Pancreas (tissue), 10 donors: ENCODE results near the gene RGMA. TPM values are rescaled to one million over a fixed set of nuclear protein-coding genes. Genes with fewer than 3 reads are reported as not detected.

Source experiments
- ATAC-seq, 4 donors: fragments of 200-7000 bp; cut with Tn5 transposase; one replicate each; pipeline versions ENCODE4 v1.8.0 to v1.9.1; 2020; ENCODE audit warnings: mild to moderate bottlenecking in 4 of 4, moderate library complexity in 4 of 4
- DNase-seq, 6 donors: peaks; one replicate each; pipeline ENCODE4 v3.0.0-alpha.2; 2020
- FAIRE-seq: peaks from 2 replicates; lab custom pipeline; 2012; peaks lifted over from hg19 to GRCh38; lab: Jason Lieb, UNC
- H3K27ac ChIP-seq, 4 donors: fragments of 200-600 bp; sonication (generic); 1 replicate in 3 of 4; 2 replicates in 1 of 4; pipeline versions ENCODE4 v1.5.0 to v1.8.0; 2020
- H3K27me3 ChIP-seq, 4 donors: fragments of 200-600 bp; one replicate each; pipeline ENCODE4 v1.8.0; 2021
- H3K36me3 ChIP-seq, 3 donors: fragments of 200-600 bp; sonication (generic) in 1 of 3; one replicate each; pipeline versions ENCODE4 v1.5.0 to v1.8.0; 2020 to 2021
- H3K4me1 ChIP-seq, 3 donors: fragments of 200-600 bp; one replicate each; pipeline ENCODE4 v1.8.0; 2021
- H3K4me3 ChIP-seq, 4 donors: fragments of 200-600 bp; sonication (generic) in 2 of 4; one replicate each; pipeline versions ENCODE4 v1.5.0 to v1.8.0; 2020 to 2021
- H3K9me3 ChIP-seq, 4 donors: fragments of 200-600 bp; one replicate each; pipeline ENCODE4 v1.8.0; 2021
- WGBS, 2 donors: extraction: QIAGEN DNeasy Blood & Tissue Kit; methylation state at CpG; one replicate each; pipeline ENCODE4 v1.1.7; 2013; 5-methylcytosine and 5-hydroxymethylcytosine counted together
- intact Hi-C, 3 donors: fragments of 100-400 bp; cut with DNase I; formaldehyde crosslinking; loops; one replicate each; pipeline versions ENCODE4 v1.11.1 to v1.14.2; 2022
- polyA plus RNA-seq, 2 donors: library from polyadenylated mRNA; stranded (reverse); fragments of 200-250 nt; gene quantifications; one replicate each; pipeline ENCODE4 v1.2.3, GENCODE V29; 2013
- total RNA-seq, 6 donors: library from RNA; stranded (reverse); fragmentation: NEBNext Ultra II Directional in 4 of 6; extraction: Animal tissue kit (Norgen Biotek cat#: 25700) in 4 of 6; gene quantifications; one replicate each; pipeline versions ENCODE4 v1.2.1 to v1.2.4, GENCODE V29; 2021 to 2023
- TF ChIP-seq, protein P1 (sequence below), 4 donors: fragments of 200-600 bp; sonication (generic) in 3 of 4; IDR thresholded peaks; one replicate each; pipeline versions ENCODE4 v1.5.0 to v1.8.0; 2021; ENCODE audit warnings: antibody characterized with exemption in 4 of 4
- donor health status: healthy with polysubstance abuse.
- donor health status: DM: no; HTN: no; CAD: no; lungs with moderate emphysema.
- donor health status: DM: no; HTN: no; CAD: no.
- donor health status: control.
- donor health status: control.
- donor health status: Bipolar disorder and iron deficiency.
- donor health status: DM: yes; HTN: yes; CAD: no.
- donor health status: DM: no; HTN: no; CAD: no.
- donor health status: DM: no; HTN: no; CAD: no.
- donor health status: DM: yes; HTN: yes; CAD: no.

The RGMA gene
- total and polyA plus RNA-seq, 8 donors, result 3.7 to 14.3 (median 6.8) TPM

DNA sequence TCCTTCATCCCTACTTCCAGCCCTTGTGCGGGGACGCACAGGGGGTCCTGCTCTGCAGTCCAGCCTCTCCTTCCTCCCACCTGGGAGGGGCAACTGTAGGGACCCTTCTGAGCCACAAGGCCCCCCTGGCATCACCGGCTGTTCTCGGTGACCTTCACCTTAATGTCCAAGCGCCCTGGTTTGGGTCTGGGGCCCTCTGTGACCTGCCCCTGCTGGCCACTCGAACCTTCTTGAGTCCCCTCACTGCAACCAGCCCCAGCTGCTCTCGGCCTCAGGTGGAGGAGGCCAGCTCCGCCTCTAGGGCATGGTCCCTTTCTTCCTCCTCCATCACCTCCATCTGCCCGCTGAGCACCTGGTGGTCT is 57.9 kb downstream of the RGMA start:
- no peaks in the 10 kb centered on the region for H3K9me3 ChIP-seq
- ATAC-seq, result no peak
- H3K27ac ChIP-seq, result no peak overlapping the region
- peaks cover 0 to 15% (median 0%) of the 10 kb centered on the region in 3 donors for H3K36me3 ChIP-seq
- peak in 2 of 6 donors; percentile 49 to 73 for DNase-seq
- no peaks in the 10 kb centered on the region for H3K27me3 ChIP-seq
- H3K4me3 ChIP-seq, result no peak overlapping the region
- FAIRE-seq, result no peak
- WGBS, 2 donors, result 55% methylated on average over 8 to 9 of the region's 9 CpGs
- intact Hi-C loops, result loop anchor here in 2 of 3 donors (5.0 to 10.0 kb wide), 3 partner anchors 944 to 1094 kb away; no protein-coding TSS in a partner anchor
- H3K4me1 ChIP-seq, result peaks cover 0 to 27% (median 5%) of the 10 kb centered on the region in 3 donors
- TF ChIP-seq, protein P1, sequence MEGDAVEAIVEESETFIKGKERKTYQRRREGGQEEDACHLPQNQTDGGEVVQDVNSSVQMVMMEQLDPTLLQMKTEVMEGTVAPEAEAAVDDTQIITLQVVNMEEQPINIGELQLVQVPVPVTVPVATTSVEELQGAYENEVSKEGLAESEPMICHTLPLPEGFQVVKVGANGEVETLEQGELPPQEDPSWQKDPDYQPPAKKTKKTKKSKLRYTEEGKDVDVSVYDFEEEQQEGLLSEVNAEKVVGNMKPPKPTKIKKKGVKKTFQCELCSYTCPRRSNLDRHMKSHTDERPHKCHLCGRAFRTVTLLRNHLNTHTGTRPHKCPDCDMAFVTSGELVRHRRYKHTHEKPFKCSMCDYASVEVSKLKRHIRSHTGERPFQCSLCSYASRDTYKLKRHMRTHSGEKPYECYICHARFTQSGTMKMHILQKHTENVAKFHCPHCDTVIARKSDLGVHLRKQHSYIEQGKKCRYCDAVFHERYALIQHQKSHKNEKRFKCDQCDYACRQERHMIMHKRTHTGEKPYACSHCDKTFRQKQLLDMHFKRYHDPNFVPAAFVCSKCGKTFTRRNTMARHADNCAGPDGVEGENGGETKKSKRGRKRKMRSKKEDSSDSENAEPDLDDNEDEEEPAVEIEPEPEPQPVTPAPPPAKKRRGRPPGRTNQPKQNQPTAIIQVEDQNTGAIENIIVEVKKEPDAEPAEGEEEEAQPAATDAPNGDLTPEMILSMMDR (IDR thresholded peaks at IDR 0.05), result no peak

DNA sequence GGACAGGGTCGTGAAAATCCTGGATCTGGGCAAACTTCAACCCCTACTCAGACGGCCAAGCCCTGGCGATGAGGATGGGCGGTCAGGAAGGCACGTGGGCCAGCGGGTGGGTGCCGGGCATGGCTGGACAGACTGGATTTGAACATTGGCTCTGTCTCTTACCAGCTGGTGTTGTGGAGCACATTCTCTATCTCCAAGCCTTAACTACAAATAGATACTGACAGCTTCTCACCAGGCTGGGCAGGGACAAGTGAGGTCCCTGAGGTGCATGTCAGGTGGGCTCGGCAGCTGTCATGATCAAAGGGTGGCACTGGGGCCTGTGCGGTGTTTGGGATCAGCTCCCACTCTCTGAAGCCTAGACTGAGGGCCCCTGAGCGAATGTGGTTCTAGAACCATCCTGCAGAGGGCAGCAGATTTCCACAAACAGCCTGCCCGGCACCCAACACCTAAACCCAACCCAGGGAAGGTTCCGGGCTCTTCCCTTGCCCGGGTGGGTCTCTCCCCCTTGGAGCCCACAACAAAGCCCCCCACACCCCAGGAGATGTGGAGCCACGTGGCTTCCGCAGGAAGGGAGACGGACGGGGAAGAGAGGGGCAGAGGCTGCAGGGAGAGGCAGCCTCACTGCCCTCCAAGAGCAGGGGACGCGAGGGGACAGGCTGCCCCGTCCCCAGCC is 58.4 kb downstream of the RGMA start:
- Histone ChIP-seq H3K4me1 (peaks cover 0 to 27% (median 5%) of the 10 kb centered on the region in 3 donors), H3K27ac (peak overlapping the region in 1 of 4 donors; percentile 2), H3K9me3 (no peaks in the 10 kb centered on the region), H3K36me3 (peaks cover 0 to 20% (median 0%) of the 10 kb centered on the region in 3 donors), H3K4me3 (no peak overlapping the region), H3K27me3 (no peaks in the 10 kb centered on the region)
- TF ChIP-seq, protein P1 (IDR thresholded peaks at IDR 0.05), result peak; percentile 74 to 85 (median 80)
- ATAC-seq, result peak; percentile 77 to 87 (median 82)
- no peak for FAIRE-seq
- 14% methylated on average over 19 of the region's 20 CpGs for WGBS, 2 donors
- DNase-seq, result peak; percentile 57 to 83 (median 74)
- intact Hi-C loops, result loop anchor here in 2 of 3 donors (5.0 to 10.0 kb wide), 3 partner anchors 944 to 1094 kb away; no protein-coding TSS in a partner anchor

DNA sequence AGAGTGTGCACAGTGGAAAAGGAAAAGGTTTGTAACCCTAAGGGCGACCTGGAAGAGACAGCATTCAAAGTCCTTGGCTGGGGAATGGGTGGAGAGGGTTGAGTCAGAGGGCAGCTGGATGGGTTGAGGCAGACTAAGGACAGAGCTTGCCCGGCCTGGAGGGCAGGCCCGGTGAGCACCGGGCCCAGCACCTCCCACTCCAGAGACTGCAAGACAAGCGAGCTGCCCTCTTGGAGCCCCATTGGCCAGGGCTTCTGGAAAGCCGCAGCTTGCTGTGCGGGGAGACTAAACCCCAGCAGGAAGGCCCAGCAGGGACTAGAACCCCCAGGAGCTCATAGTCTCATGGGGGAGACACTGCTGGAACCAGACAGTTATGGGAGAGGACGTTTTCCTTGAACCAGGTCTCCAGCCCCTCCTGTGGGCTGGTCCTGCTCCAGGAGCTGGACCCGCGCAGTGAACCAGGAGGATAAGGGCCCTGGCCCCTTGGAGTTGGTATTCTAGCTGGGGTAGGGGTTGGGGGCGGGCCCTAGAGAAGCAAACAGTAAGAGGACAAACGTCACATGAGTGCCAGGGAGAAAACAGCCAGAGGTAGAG is 59.1 kb downstream of the RGMA start:
- ATAC-seq (peak; percentile 2 to 21 (median 20)), FAIRE-seq (no peak), DNase-seq (peak in 2 of 6 donors; percentile 53 to 62)
- WGBS, 2 donors, result 62 to 65% methylated on average over 12 of the region's 12 CpGs
- H3K4me3 ChIP-seq, result no peak overlapping the region
- peaks cover 0 to 27% (median 5%) of the 10 kb centered on the region in 3 donors for H3K4me1 ChIP-seq
- H3K27me3 ChIP-seq, result no peaks in the 10 kb centered on the region
- intact Hi-C loops, result loop anchor here in 2 of 3 donors (5.0 to 10.0 kb wide), 3 partner anchors 945 to 1095 kb away; no protein-coding TSS in a partner anchor
- no peaks in the 10 kb centered on the region for H3K9me3 ChIP-seq
- TF ChIP-seq, protein P1 (IDR thresholded peaks at IDR 0.05), result no peak
- peak overlapping the region in 1 of 4 donors; percentile 2 for H3K27ac ChIP-seq
- H3K36me3 ChIP-seq, result peaks cover 0 to 26% (median 5%) of the 10 kb centered on the region in 3 donors

DNA sequence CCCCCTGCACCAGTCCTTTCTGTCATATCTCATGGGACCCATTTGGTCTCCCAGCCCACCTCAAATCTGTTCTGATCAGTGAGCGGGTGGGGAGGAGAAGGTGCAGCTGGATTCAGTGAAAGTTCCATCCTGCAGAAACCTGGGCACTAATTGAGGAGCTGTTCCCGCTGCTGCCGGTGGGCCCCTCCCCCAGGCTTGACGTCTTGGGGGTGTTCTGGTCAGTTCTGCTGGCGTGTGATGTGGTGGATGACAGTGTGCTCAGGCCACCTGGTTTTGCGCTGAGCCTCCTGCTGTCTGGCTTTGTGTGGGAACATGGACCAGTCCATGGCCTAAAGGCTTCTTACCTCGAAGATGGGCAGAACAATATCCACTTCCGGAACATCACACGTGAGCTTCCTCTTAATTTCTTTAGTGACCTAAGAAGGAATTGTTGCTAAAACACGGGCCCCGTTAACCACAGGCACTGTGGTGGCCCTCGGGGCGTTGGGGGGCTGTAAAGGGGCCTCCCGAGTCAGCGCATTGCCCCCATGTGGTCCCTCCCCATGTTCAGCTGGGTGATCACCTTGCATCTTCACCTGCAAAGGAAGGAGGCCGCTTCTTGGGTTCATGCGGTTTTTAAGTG is 59.7 kb downstream of the RGMA start:
- Histone ChIP-seq H3K27ac (peak overlapping the region in 2 of 4 donors; percentile 51 to 77), H3K27me3 (no peaks in the 10 kb centered on the region), H3K36me3 (peaks cover 0 to 32% (median 11%) of the 10 kb centered on the region in 3 donors), H3K9me3 (no peaks in the 10 kb centered on the region), H3K4me3 (no peak overlapping the region), H3K4me1 (peaks cover 0 to 27% (median 5%) of the 10 kb centered on the region in 3 donors)
- DNase-seq (peak in 2 of 6 donors; percentile 51 to 56), ATAC-seq (peak in 1 of 4 donors; percentile 1), FAIRE-seq (no peak)
- TF ChIP-seq, protein P1 (IDR thresholded peaks at IDR 0.05), result no peak
- intact Hi-C loops, result no loop called here
- 72 to 74% methylated on average over 17 of the region's 17 CpGs for WGBS, 2 donors
